HG02623 (cell line): ENCODE results near the gene CLEC11A.

ENCODE experiments used
- ATAC-seq: cut with Tn5 transposase; IDR thresholded peaks from one replicate; pipeline ENCODE4 v1.9.1; 2021; ENCODE audit warnings: moderate library complexity; ENCODE audit not compliant: unreplicated experiment

CLEC11A gene

DNA sequence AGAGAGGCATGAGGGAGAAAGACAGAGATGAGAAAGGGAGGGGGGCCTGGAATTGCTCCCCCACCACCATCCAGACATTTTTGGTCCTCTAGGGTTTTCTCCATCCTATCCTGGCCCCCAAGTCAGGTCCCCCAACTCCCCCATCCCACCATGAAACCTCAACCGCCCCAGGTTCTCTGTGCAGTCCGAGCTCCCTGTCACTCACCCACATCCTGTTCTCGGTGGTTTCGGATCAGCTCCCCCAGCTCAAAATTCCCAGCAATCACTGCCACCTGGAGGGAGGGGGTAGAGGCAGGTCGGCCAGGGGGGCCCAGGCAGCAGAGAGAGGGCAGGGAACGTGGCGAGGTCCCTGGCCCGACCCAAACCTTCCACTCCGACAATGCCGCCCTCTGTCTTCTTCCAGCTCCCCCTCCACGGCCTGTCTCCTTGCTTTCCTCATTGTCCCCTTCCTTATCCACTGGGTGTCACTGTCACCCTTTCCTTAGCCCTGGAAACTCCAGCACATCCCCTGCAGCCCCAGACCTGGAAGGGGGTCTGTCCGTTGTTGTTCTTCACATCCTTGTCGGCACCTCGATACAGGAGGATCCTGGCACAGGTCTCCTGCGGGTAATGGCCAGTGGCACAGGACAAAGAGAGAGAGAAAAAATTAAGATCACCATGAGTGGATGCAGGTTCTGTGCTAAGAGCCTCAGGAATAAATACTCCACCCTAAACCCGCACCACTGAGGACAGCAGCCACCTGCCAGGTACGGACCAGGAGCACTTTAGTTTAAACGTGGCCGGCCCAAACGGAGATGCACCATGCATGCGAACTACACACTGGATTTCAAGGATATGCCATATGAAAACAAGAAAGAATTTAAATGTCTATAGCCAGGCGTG is 19.0 kb upstream of the CLEC11A start:
- no peak for ATAC-seq

GRCh38 chr19:50705422-50706019 is 17.6 kb upstream of the CLEC11A start:
- no peak for ATAC-seq

DNA sequence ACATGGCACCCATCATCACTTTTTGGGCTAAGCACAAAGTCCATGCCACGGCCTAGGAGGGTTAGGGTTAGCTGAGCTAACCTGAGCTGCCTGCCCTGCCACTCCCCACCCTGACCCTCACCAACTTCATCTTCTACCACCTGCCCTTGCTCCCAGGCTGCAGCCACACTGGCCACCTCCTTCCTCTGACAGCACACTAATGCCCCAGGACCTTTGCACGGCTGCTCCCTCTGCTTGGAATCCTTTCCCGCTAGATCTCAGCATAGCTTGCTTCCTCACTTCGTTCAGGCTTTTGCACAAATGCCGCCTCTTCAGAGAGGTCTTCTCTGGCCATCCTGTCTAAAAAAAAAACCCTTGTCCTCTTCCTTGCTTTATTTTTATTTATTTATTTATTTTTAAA is 16.8 kb upstream of the CLEC11A start:
- ATAC-seq = no peak

DNA sequence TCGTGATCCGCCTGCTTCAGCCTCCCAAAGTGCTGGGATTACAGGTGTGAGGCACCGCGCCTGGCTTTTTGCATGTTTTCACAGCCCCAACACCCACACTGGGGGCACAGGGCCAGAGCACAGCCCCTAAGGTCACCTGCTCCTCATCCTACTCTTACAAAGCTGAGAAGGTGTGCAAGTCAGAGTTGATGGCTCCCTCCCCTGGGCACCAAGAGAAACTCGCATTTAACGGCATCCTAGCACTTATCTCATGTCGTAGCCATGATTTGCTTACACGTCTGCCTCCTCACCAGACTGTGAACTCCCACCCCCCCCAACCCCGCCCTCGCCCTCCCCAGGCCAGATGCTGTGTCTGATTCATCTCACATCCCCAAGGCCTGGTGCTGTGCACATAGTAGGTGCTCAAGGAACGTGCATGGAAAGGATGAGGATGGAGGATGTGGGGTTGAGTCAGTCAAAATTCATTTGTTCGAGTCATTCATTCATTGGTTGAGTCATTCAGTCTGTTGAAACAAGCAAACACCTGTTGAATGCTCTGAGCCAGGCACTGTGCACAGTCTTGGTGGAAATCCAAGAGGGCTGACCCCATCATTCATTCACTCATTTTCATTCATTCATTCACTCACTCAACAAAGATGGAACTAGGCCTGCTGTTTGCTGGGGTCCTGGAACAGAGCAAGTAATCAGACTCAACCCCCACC is 14.8 kb upstream of the CLEC11A start:
- no peak for ATAC-seq

- no peak for ATAC-seq
Measured at GRCh38 chr19:50710094-50710493, 13.1 kb upstream of the CLEC11A start.

- ATAC-seq = no peak
Measured at GRCh38 chr19:50710612-50711011, 12.6 kb upstream of the CLEC11A start.

DNA sequence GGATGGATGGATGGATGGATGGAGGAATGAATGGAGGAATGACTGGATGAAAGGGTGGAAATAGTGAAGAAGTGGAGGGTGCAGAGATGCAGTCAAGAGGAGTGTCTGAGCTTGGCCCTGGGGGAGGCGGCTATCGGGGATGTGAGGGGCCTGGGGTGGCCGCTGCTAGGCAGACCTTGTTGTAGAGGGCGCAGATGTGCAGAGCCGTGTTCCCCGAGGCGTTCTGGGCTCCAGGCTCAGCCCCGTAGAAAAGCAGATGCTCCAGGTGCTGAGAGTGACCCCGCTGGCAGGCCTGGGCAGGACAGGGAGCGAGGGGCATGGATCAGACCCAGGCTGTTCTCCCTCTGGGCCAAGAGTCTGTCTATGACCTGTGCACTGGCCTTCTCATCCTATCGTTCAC is 12.0 kb upstream of the CLEC11A start:
- ATAC-seq = no peak

DNA sequence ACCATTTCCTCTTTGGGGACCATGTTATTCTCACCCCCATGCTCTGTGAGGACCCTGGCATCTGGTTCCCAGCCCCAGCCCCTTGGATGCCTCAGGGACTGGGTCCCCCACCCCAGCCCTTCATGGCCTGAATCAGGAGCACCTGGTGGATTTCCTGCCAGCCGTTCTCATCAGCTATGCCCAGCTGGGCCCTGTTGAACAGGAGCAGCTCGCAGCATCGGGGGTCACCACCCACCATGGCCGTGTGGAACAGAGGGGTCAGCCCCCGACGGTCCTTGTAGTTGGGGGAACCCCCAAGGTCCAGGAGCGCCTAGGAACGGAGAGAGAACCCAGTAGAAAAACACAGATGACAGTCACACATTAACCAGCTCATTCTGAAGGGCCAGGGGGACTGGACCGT is 11.4 kb upstream of the CLEC11A start:
- no peak for ATAC-seq

- ATAC-seq = no peak
Measured at GRCh38 chr19:50712833-50713232, 10.3 kb upstream of the CLEC11A start.

- ATAC-seq = no peak
Measured at GRCh38 chr19:50713556-50714236, 9.5 kb upstream of the CLEC11A start.

- ATAC-seq = no peak
Measured at GRCh38 chr19:50716178-50717025, 6.8 kb upstream of the CLEC11A start.

GRCh38 chr19:50717026-50717723 is 6.0 kb upstream of the CLEC11A start:
- ATAC-seq = no peak

- ATAC-seq = no peak
Measured at GRCh38 chr19:50717891-50718254, 5.3 kb upstream of the CLEC11A start.

GRCh38 chr19:50718255-50719118 is 4.7 kb upstream of the CLEC11A start:
- ATAC-seq = no peak

DNA sequence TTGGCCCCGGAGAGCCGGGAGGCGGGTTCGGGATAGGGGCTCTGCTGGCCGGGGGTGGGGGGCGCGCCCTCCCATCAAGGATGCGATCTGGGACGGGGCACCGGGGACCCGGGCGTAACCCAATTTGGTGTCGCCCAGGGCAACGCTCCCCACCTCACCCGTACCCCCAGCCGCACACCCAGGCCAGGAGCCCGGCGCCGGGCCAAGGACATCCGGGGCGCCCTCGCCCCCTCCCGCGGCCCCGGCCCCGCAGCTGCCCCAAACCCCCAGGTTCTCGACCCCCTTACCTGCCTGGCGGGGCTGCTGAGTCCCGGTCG is 4.1 kb upstream of the CLEC11A start:
- ATAC-seq = no peak

DNA sequence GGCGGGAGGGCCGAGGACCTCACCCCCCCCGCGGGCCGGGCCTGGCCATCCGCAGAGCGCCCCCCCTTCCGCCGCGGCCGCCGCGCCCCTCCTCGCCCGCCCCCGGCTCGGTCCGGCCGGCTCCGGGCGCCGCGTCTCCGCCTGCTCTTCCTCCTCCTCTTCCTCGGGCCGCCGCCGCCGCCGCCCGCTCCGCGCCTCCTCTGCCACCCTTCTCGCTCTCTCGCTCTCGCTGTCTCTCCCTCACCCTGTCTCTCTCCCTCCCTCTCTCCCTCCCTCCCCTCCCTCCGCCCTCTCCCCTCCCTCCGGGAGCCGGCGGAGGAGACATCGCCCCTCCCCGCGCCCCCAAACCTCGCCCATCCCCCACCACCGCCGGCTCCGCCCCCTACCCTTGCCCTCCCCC is 3.6 kb upstream of the CLEC11A start, which contains the start of gene SHANK1:
SHANK1 (minus strand) TSS at position 237 of the 400 bp plus-strand sequence. CDS start 2,883 bp downstream, outside the sequence.
- ATAC-seq = no peak

- no peak for ATAC-seq
Measured at GRCh38 chr19:50720181-50720920, 2.8 kb upstream of the CLEC11A start.

DNA sequence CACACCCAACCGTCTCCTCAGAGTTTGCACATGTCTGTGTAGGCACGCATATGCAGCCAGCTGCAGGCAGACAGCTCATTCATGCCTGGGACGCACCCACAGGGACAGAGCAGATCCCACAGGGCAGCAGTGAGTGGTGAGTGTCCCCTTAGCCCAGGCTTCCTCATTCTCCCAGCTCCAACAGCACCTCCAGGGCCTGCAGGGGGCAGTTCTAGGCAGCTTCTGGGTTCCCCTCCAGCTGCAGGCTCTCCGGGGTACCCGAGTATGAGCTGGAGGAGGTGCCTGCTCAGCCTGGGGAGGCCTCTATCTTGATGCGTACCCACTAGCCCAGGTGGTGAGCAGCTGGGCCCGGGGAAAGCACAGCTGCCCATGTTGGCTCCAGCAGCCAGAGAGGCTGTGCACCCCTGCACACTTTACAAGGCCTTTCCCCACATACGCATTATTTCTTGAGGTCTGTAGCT is 2.2 kb upstream of the CLEC11A start:
- no peak for ATAC-seq
